Measurements from ENCODE around the gene NYNRIN. TPM values are rescaled to one million over a fixed set of nuclear protein-coding genes. Genes with fewer than 3 reads are reported as not detected.

NYNRIN gene
- total RNA-seq, 1 experiment from 2014 or later, result 18.7 TPM

- no peak overlapping the region for H3K4ac ChIP-seq (ENCODE audit: low read depth, low read length)
- no peak overlapping the region for H4K5ac ChIP-seq (ENCODE audit: insufficient read length, low read depth, low read length)
- Mint-ChIP-seq H3K27me3 (ENCODE audit: low read depth) (peaks cover 84% of the 10 kb centered on the region), H3K27ac (no peak overlapping the region; a peak in 1 of 7 replicates), H3K36me3 (ENCODE audit: insufficient read depth in 1 of 3, low read depth in 3 of 3) (no peaks in the 10 kb centered on the region), H3K4me3 (no peak overlapping the region), H3K9me3 (no peaks in the 10 kb centered on the region), H3K4me1 (peaks cover 0 to 6% of the 10 kb centered on the region in 2 experiments; a peak in 2 of 4 replicates)
- H3K9ac ChIP-seq (ENCODE audit: extremely low read depth, insufficient read length, low read length), result no peak overlapping the region
- WGBS (ENCODE audit: extremely low coverage, insufficient read length, low lambda C conversion rate), result no CpG with 5 or more reads among the region's 5 CpGs
- no peak overlapping the region for H3K23ac ChIP-seq (ENCODE audit: insufficient read length, low read depth, low read length)
- no peaks in the 10 kb centered on the region for H3K23me2 ChIP-seq (ENCODE audit: insufficient read length, low read depth, low read length, poor library complexity, severe bottlenecking)
- H2BK20ac ChIP-seq (ENCODE audit: low read depth, low read length, poor library complexity, severe bottlenecking), result no peak overlapping the region
- H3K14ac ChIP-seq (ENCODE audit: insufficient read depth, low read length), result no peak overlapping the region
- no peak overlapping the region for H2BK5ac ChIP-seq (ENCODE audit: insufficient read length, low read length)
- H2BK15ac ChIP-seq (ENCODE audit: low read depth, low read length), result no peak overlapping the region
- no peaks in the 10 kb centered on the region for H3K4me1 ChIP-seq (ENCODE audit: insufficient read depth, low read length)
- H3K4me2 ChIP-seq (ENCODE audit: insufficient read depth, insufficient read length, low read length), result no peak overlapping the region
- no peak overlapping the region for H2BK12ac ChIP-seq (ENCODE audit: insufficient read length, low read depth, low read length)
- H3K9me3 ChIP-seq (ENCODE audit: control insufficient read depth, low read depth, low read length), result no peaks in the 10 kb centered on the region
- no peak for TF ChIP-seq CTCF (conservative IDR thresholded peaks at IDR 0.05)
- H3K18ac ChIP-seq (ENCODE audit: insufficient read length, low read depth, low read length), result no peak overlapping the region
- no peaks in the 10 kb centered on the region for H3K79me1 ChIP-seq (ENCODE audit: insufficient read depth, low read depth, low read length, poor library complexity, severe bottlenecking)
- no peak overlapping the region for H4K91ac ChIP-seq (ENCODE audit: insufficient read length, low read depth, low read length)
- no peak overlapping the region for H3T11ph ChIP-seq (ENCODE audit: low read length)
- H3K27ac ChIP-seq (ENCODE audit: insufficient read length, low read depth, low read length), result no peak overlapping the region
- H3K56ac ChIP-seq (ENCODE audit: insufficient read length, low read depth, low read length), result no peak overlapping the region
- no peak overlapping the region for H2AFZ ChIP-seq (ENCODE audit: low read length)
- H3K27me3 ChIP-seq (ENCODE audit: insufficient read depth, low read length), result no peaks in the 10 kb centered on the region; the same call in 1 of the 2 replicates
- no peak overlapping the region for H2AK5ac ChIP-seq (ENCODE audit: insufficient read length, low read length)
- H3K79me2 ChIP-seq (ENCODE audit: insufficient read depth, low read length), result no peaks in the 10 kb centered on the region
- no peaks in the 10 kb centered on the region for H4K20me1 ChIP-seq (ENCODE audit: control insufficient read depth, insufficient read depth, insufficient read length)
- no peak overlapping the region for H4K8ac ChIP-seq (replicated peaks; ENCODE audit: insufficient read length, low read depth, low read length)
- no peak overlapping the region for H2BK120ac ChIP-seq (ENCODE audit: low read depth, low read length, poor library complexity, severe bottlenecking)
- DNase-seq, result no peak
Measured at GRCh38 chr14:24349742-24350141, 49.1 kb upstream of the NYNRIN start.
